Stimulated activated CD8-positive, alpha-beta memory T cell treated with anti-CD3 and anti-CD28 coated beads, Interleukin-15, amount 100 ng/mL, for 1 hour (primary cell): ENCODE data around the gene AXIN1.
"Not testable (repeated sequence)": the region's sequence is repeated elsewhere in the genome, so short reads cannot be mapped to it uniquely, and the experiment has no call there.

ENCODE experiments used
- DNase-seq: peaks from one replicate; pipeline ENCODE4 v3.0.0-alpha.2; 2020; ENCODE audit warnings: low read depth

AXIN1 gene

DNA sequence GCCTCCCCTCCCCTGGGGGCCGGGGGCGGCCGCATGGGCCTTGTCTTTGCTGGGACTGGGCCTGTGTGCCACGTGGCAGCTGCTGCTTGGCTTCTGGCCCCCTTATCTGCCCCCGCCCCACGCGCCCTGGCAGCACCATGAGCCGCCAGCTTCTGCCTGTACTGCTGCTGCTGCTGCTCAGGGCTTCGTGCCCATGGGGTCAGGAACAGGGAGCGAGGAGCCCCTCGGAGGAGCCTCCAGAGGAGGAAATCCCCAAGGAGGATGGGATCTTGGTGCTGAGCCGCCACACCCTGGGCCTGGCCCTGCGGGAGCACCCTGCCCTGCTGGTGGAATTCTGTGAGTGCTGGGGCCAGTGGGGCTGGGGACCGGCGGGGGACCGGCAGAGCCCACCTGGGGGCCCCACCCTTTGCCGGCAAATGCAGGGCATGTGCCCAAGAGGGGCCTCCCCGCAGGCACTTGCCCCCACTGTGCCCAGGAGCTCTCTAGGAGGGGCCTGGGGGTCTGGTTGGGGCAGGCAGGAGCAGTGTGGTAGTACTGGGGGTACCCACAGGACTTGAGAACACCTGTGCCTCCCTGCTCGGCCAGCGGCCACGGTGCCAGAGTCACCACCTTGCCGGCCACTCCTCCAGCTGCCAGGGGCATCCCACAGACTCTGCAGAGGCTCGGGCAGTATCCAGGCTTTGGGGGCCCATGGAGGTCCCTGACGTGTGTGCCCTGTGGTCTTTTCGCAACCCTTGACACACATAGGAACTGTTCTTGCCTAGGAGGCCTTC, 69.3 kb downstream of the AXIN1 start, which contains the start of gene PDIA2:
Gene PDIA2 (plus strand): TSS at position 132 of the 773 bp plus-strand sequence. CDS start 6 bp downstream, at position 138.
- no peak for DNase-seq

DNA sequence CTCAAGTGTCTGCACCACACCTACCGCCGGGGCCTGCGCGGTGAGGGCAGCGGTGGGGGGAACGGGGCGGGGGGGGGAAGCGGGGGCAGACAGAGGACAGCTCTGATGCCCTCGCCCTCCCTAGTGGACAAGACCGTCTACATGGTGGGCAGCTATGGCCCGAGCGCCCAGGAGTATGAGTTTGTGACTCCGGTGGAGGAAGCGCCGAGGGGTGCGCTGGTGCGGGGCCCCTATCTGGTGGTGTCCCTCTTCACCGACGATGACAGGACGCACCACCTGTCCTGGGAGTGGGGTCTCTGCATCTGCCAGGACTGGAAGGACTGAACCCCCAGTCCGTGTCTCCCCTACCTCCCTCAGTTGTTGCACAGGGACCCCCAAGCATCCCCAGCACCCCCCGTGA, 70.0 kb downstream of the AXIN1 start:
- no peak for DNase-seq

DNA sequence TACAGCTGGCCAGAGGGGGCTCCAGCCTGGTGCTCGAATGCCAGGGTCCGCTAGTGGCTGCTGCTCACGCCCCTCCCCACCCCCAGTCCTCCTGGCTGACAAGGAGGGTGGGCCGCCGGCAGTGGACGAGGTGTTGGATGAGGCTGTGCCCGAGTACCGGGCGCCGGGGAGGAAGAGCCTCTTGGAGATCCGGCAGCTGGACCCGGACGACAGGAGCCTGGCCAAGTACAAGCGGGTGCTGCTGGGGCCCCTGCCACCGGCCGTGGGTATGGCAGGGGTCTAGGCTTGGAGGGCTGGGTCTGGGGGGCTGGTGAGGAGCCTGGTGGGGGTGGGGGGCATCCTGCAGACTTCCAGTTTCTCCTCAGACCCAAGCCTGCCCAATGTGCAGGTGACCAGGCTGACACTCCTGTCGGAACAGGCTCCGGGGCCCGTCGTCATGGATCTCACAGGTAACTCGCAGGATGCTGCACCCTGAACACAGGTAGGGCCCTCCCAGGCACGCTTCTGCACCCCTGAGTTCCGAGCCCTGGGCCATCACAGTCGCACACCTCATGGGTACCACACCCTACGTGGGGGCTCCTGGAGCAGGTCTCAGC, 70.8 kb downstream of the AXIN1 start:
- DNase-seq, result no peak

DNA sequence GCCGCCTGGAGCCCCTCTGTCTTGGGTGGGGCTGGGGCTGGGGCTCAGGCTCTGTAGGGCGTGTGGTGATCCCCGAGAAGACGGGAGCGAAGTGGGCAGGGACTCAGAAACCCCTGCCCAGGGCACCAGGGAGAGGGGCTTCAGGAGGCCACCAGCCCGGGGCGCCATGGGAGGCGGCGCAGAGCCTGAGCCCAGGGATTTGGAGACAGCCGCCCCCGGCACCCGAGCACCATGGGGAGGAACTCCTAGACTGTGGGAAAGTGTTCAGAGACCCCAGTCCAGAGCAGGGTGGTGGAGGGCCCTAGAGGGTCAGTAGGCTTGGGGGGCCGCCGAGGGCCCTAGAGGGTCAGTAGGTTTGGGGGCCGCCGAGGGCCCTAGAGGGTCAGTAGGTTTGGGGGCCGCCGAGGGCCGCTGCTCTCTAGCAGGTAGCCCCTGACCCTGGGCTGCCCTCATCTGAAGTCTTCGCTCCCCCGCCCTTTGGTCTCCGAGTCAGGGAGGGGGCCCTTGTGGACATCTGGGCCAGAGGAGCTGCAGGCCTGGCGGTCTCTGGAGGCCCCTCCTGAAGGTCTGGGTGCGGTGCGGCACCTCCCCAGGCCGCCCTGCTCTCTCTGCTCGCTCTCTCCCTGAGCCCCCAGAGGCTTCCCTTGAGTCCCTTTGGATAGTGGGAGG, 71.4 kb downstream of the AXIN1 start:
- no peak for DNase-seq

DNA sequence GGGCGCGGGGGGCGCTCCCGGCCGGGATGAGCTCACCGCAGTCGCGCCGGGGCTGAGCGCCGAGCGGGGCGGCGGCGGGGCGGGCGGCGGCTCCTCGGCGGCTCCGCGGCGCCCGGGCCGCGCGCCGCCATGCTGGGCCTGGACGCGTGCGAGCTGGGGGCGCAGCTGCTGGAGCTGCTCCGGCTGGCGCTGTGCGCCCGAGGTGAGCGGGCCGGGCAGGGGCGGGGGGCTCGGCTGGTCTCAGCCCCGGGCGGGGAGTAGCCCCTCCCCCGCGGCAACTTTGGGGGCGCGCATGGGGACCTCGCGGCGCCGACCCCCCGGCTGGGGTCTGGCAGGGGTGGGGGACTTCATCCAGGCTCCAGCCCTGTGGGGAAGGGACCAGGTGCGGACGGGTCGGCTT, 72.0 kb downstream of the AXIN1 start, which contains the start of gene ARHGDIG:
Gene ARHGDIG (plus strand): TSS at position 40 of the 400 bp plus-strand sequence. CDS start 90 bp downstream, at position 130.
- DNase-seq, result no peak

DNA sequence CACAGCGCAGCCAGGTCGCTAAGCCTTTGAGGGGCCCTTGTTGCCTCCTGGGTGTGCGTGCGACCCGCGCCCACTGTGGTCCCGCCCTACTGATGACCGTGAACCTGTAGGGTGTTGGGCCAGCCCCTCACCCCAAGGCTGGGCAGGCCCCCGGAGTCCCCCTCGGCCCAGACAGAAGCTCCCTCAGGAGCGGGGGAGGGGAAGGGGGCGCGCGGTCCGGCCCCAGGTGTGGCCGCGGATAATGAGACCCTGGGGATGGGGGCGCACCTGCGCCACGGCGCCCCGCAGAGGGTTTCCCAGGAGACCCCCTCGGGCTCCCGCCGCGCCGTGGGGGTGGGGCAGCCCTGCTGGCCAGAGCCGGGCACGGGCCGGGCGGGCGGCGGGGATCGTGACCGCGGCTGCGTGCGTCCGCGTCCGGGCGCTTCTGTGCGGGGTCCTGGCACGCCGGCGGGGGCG, 72.5 kb downstream of the AXIN1 start:
- DNase-seq, result no peak

DNA sequence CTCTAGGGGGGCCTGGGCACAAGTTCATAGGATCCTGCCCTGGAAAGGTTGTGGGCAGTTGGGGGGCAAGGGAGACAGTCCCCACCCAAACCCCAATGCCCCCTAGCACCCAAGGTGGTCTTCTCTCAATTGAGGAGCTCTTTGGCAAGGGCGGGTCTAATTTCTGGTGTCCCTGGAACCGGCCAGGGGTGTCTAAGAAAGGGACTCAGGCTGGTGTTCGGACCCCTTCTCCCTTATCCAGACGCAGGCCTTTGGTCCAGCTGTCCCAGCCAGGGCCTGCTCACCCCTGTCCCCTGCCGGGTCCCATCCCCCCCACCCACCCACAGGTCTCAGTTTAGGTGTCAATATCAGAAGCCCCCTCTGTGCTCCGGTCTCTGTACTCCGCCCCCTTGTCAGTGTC, 73.0 kb downstream of the AXIN1 start:
- no peak for DNase-seq

DNA sequence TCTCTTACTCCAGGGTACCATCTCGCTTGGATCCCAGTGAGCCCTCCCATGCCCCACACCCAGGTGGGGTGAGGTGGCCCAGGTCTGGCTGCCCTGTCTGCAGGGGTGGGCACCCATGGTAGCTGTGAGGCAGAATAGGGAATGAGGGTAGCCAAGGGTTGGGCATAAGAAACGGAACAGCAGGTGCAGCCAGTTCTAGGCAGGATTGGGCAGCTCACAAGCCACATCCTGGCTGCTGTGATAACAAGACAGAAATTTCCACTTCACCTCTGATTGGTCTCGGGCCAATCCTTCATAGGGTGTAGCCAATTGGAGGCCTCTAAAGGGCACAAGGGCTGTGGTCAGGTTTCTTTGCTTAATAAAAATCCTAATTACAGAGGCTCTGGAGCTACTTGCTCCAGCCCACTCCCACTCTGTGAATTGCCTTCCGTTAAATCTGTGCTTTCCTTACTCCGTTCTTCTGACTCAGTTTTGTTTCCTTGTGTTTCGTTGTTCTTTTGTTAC, 73.6 kb downstream of the AXIN1 start:
- no peak for DNase-seq

DNA sequence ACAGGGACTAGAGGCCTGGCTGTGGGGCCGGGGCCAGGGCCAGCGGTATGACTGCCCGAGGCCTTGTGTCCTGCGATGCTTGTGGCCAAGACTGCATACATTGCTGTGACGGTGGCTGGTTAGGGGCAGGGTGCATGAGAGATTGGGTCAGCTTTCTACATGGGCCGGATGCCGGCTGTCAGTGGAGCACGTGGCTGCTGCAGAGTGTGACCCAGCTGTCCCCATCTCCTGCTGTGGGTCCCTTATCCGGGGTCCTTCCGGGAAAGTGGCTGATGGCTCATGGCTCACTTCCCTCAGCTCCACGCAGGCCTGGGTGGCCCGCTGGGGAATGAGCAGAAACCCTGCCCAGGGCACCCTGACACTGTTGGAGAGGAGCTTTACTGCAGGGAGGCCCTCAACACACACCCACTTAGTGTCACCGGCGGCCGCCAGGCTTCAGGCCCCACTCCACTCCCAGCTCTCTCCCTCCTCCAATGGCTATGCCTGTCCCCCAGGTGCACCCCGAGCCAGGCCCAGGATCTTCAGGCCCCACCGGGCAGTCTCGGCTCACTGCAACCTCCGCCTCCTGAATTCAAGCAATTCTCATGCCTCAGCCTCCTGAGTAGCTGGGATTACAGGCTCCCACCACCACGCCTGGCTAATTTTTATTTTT, 76.0 kb downstream of the AXIN1 start:
- DNase-seq, result no peak

DNA sequence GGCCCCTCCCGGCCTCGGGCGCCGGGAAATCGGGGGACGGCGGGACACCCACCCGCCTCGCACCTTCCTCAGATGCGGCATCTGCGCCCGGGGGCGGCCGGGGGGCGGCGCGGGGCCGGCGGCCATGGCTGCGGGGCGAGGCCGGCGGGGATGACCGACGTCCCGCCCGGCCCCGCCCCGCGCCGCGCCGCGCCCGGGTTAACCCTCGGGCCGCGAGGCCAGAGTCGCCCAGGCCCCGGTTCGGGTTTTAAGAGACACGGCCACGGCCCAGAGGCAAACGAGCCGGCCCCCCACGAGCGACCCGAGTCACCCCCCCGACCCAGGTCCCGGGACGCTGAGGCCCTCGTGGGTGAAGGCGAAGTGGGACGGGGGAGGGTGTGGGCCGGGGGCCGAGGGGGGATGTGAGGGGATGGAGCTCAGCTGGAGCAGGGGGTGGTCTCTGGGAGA, 76.7 kb downstream of the AXIN1 start, which contains the start of gene RGS11:
Gene RGS11 (minus strand): TSS at position 159 of the 447 bp plus-strand sequence. CDS start 33 bp downstream, at position 126.
- no peak for DNase-seq

DNA sequence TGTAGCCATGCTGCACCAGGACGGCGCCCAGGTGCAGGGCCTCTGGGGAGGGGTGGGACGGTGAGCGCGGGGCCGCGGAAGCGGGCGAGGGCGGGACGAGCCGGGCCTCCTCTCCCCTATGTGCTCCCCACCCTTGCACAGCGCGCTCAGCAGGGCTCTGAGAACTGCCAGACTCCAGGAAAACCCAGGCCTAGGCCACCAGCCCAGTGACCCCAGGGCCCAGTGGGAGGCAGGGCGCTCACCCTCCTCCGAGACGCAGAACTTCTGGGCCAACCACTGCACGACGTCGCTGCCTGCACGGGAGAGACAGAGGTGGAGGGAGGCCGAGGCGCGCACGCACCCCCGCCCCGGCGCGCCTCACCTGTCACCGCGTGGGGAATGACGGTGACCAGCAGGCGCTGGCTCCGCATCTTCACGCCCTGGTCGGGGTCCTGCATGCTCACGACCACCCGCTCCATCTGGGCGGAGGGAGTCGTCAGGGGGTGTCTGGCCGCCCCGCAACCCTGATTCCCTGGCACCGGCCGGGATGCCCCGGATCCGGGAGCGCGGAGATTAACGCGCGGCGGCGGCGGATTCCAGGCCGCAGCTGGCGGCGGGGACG, 77.4 kb downstream of the AXIN1 start:
- no peak for DNase-seq

DNA sequence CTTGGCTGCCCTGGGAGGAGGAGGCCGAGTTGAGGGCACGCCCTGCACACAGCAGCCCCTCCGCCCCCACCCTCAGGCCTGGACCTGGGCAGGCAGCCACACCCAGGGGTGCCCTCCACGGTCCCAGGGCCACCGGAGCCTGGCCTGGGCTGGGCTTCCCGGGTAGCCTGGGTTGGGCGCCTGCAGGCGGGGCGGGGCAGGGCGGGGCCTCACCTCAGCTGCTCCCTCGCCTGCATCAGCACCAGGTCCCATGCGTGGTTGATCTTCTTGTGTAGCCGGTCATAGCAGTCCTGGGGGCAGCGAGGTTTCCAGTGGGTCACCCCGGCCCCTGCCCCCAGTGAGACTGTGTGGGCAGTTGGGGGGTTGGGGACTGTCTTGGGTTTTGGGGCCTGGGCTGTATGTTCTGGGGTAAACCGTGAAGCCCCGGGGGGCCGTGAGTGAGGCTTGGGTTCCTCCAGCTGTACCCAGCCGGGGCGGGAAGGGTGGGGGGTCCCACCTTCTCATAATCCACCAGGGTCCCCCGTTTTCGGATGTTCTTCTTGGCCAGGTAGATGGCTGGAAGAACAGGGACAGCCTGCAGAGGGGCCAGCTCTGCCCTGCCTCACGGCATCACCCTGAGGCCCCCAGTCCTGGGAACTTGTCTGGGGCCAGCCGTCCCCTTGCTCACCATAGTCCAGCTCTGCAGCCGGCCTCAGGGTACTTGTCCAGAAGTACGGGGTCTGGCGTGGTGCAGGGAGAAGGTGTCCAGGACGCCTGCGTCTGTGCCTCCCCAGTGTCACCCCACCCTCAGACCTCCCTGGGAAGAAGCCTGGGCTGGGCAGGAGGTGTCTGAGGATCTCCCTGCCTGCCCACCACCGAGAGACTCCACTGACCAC, 78.7 kb downstream of the AXIN1 start:
- no peak for DNase-seq

DNA sequence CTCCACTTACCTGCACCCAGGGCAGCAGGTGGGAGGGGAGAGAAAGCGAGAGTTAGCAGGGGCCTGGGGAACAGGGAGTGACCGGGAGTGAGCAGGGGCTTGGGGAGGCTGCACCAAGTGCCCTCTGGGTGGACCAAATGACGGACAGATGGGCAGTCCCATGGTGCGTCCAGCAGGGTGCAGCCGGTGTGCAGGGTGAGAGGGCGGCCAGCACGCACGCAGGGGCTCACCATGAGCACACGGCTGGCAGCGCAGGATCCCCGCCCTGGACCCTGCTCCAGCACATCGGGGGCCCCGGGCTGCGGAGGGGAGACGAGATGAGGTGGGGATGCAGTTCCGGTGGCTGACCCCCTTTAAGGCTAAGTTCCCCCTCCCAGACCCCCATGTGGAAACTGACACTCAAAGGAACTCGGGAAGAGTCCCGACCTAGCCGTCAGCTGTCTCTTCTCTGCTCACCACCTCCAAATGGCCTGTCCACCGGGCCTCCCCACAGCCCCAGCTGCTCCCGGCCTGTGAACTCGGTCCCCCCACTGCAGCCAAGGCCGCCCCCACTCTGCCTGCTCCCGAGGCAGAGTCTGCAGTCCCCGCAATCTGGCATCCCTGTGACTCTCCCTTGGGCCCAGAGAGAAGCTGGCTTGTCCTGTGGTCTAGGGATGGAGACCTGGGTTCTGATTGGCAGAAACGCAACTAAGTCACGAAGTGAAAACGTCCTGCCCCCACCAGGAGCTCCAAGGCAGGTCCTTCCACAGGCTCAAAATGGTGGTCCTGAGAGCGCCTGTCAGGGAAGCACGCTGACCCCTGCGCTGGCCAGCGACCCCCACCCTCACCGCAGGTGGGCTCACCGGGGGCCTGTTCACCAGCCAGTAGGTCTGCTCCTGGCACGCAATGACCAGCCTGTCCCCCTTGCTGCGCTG, 79.6 kb downstream of the AXIN1 start:
- DNase-seq, result no peak

DNA sequence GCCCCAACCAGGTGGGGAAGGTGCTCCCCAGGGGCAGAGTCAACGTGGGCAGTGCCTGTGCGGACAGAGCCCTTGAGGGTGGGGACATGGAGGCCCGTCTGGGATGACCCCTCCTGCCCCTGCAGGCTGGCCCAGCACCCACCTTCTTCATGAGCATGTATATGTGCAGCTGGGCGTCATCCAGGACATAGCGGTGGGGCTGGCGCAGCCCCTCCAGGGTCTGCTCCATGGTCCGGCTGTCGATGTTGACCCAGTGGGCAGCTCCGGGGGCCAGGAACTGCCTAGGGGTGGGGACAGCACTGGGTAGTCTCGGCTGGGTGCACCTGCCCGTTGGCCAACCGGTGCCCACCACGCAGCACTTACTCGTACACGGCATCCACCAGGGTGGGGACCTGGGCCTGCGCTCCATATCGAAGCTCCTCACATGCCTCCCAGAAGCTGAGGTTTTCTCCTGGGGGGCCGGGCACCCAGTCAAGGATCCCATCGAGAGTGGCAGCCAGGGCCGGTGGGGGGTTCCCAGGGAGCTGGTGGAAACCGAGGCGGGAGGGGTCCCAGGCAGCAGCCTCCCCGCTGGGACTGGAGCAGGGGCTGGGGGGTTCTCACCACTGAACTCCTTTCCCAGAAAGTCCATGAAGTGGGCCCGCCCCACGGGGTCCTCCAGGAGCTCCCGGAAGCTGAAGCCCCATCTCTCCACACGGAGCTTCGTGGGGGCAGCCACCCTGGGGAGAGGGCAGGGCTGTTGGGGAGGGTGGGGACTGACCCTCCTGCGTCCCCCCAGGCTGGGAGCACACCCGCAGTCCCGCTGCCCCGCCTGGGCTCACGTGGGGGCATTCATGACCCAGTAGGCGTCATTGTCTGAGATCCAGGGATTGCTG, 81.9 kb downstream of the AXIN1 start:
- no peak for DNase-seq

DNA sequence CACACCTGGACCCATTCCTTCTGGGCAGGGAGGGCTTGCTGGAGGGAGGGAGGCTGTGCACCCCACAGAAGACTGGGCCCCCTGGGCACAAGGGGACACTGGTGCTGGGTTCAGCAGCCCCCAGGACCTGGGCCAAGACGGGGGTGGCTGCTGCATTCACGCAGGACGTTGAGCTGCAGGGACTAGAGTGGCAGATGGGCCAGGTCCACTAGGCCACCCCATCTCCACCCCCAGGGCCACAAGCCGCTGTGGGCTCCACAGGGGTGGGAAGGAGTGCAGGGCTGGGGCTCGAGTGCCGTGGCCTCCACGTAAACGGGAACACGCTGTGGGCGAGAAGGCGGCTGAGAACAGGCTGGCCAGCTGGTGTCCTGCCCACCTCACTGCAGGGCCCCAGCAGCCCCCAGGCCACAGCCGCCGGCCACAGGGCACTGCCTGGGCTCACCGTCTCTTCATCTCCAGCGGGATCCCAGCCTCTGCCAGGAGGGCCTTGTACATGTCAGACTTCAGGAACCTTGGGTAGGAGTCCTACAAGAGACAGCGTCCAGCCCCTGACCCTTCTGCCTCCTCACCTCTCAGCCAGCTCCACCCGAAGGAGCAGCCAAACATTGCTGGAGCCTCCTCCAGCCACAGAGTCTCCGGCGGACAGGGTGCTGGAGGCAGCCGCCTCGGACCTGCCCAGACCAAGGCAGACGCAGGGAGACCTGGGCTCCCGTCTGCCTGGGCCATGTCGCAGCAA, 83.3 kb downstream of the AXIN1 start:
- DNase-seq, result no peak

DNA sequence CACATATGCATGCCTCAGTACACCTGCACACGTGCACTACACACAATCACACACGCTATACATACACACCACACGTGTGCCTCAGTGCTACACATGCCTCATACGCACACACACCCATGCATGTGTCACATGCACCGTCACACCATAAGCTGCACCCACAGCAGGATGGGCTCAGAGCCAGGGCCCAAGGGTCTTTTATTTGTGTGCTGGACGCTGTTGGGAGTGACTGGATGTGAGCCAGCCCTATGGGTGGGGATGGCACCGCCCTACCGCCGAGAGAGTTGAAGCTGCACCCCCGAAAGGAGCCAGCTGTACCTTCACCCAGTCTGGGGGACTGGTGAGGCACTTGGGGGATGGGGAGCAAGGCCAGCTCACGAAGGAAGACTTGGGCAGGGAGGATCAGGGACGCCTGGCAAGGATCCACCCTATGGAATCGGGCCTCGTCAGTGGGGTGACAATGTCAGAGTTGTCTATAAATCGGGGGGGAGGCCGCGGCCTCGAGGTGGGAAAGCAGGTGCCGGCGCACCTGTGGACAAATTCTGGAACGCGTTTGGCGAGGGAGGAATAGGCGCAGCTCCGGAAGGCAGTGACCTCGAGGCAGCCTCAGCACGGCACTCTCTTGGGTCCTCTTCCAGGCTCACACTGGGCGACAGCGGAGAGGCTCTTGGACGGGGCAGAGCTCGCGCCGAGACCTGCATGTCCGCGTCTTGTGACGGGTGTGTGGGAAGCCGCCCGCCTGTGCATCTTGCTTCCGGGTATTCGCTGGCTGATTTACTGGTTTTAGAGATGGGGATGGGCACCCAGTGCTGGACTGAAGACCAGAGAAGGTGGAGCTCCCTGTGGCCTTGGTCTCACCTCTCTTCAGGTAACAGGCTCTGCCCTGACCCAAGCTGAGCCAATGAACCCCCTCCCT, 84.1 kb downstream of the AXIN1 start:
- no peak for DNase-seq

DNA sequence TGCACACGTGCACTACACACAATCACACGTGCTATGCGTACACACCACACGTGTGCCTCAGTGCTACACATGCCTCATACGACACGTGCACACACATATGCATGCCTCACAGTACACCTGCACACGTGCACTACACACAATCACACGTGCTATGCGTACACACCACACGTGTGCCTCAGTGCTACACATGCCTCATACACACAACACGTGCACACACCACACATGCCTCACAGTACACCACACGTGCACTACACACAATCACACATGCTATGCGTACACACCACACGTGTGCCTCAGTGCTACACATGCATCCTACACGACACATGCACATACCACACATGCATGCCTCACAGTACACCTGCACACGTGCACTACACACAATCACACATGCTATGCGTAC, 85.0 kb downstream of the AXIN1 start:
- not testable (repeated sequence) for DNase-seq
